ENCODE results near the gene DIPK1B.
"Not testable (repeated sequence)": the region's sequence is repeated elsewhere in the genome, so short reads cannot be mapped to it uniquely, and the experiment has no call there.

GRCh38 chr9:136704741-136705140 lies 7.6 kb upstream of the DIPK1B start:
- TF ChIP-seq POLR2A, TAF1, POLR2AphosphoS5 (IDR thresholded peaks at IDR 0.05; ENCODE audit: low read depth, low read length): not testable (repeated sequence)

All from GM12891 (cell line).